ENCODE results near the gene ANKRD31.

DNA sequence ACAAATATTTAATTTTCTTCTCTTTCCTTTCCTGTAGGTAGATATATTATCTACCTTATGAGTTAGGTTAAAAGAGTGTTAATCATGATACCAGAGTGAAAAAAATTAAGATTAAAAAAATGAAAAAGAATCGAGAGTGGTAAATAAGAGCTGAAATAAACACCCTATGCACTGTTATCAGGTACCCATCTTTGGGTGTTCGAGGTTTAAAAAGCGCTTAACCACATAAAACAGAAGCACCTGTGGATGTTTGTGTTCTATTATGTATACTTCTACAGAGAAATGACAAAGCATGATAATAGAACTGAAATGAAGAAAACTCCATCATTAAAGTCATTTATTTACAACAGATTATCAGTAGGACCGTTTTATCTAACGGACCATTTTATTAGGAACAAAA lies 158.7 kb downstream of the ANKRD31 start:
- TF ChIP-seq TOX (CRISPR knock-in tag; IDR thresholded peaks at IDR 0.05; ENCODE audit: borderline replicate concordance) (no peak), OSR1 (CRISPR knock-in tag; IDR thresholded peaks at IDR 0.05) (no peak), ZNF565 (CRISPR knock-in tag; conservative IDR thresholded peaks at IDR 0.05; ENCODE audit: low read depth) (no peak), PATZ1 (CRISPR knock-in tag; IDR thresholded peaks at IDR 0.05; ENCODE audit: borderline replicate concordance) (no peak), ZNF70 (CRISPR knock-in tag; IDR thresholded peaks at IDR 0.05) (no peak), ZFP30 (CRISPR knock-in tag; IDR thresholded peaks at IDR 0.05) (no peak), RARB (CRISPR knock-in tag; IDR thresholded peaks at IDR 0.05) (no peak), ISL1 (CRISPR knock-in tag; IDR thresholded peaks at IDR 0.05) (no peak), ESRRG (CRISPR knock-in tag; IDR thresholded peaks at IDR 0.05) (no peak), GLIS3 (CRISPR knock-in tag; IDR thresholded peaks at IDR 0.05) (no peak)
